ENCODE measurements around the gene GRHL1. TPM values are rescaled to one million over a fixed set of nuclear protein-coding genes. Genes with fewer than 3 reads are reported as not detected.

The GRHL1 gene
- polyA plus RNA-seq, 1 donor (not counting 4 experiments of a cell fraction or from before 2014, with no cell fraction given): 7.8 TPM

- H3K9ac ChIP-seq (ENCODE audit: control insufficient read depth, extremely low read depth, insufficient read depth, low read length): no peak overlapping the region
- TF ChIP-seq CTCF (optimal IDR thresholded peaks at IDR 0.05 in 1 of 3, IDR thresholded peaks at IDR 0.05 in 1 of 3, conservative IDR thresholded peaks at IDR 0.05 in 1 of 3; ENCODE audit: extremely low read depth in 1 of 3, insufficient read depth in 2 of 3, low read length in 3 of 3) (no peak), EZH2 (IDR thresholded peaks at IDR 0.05; ENCODE audit: low read length) (no peak)
- no peaks in the 10 kb centered on the region for H3K27me3 ChIP-seq (ENCODE audit: control insufficient read depth, extremely low read depth, insufficient read depth, low read length)
- DNase-seq (ENCODE audit: low read depth, low spot score) (no peak), FAIRE-seq (no peak)
- no peak overlapping the region for H2AFZ ChIP-seq (ENCODE audit: control insufficient read depth, low read length)
- H3K36me3 ChIP-seq (ENCODE audit: control insufficient read depth in 2 of 2, extremely low read depth in 1 of 2, insufficient read depth in 2 of 2, low read length in 2 of 2): no peaks in the 10 kb centered on the region
- H3K4me1 ChIP-seq (ENCODE audit: control insufficient read depth, extremely low read depth, insufficient read depth, low read length): peaks cover 34% of the 10 kb centered on the region
- dilution Hi-C loops (cut with MboI; ENCODE audit: extremely low pct_ligation_motif_present, low sequenced_read_pairs): loop anchor here (25.0 kb wide), 1 partner anchor 271 kb away; no protein-coding TSS in a partner anchor
- no peaks in the 10 kb centered on the region for H3K9me3 ChIP-seq (ENCODE audit: control insufficient read depth, low read depth, low read length)
- H3K4me2 ChIP-seq (ENCODE audit: control insufficient read depth, extremely low read depth, insufficient read depth, low read depth, low read length): no peak overlapping the region
- no peak overlapping the region for H3K27ac ChIP-seq (ENCODE audit: control insufficient read depth, insufficient read depth, low read length)
- no peaks in the 10 kb centered on the region for H4K20me1 ChIP-seq (ENCODE audit: control insufficient read depth, extremely low read depth, insufficient read depth, low read length)
- H3K9me1 ChIP-seq (ENCODE audit: control insufficient read depth, extremely low read depth, insufficient read depth, low read length): no peaks in the 10 kb centered on the region
- H3K4me3 ChIP-seq (ENCODE audit: control insufficient read depth in 2 of 3, extremely low read depth in 1 of 3, insufficient read depth in 2 of 3, low read depth in 1 of 3, low read length in 3 of 3): no peak overlapping the region
- H3K79me2 ChIP-seq (ENCODE audit: control insufficient read depth, insufficient read depth, low read length): no peaks in the 10 kb centered on the region
These were observed 81.9 kb downstream of the GRHL1 start for GRCh38 chr2:10033251-10034006.

- FAIRE-seq: no peak
- no peaks in the 10 kb centered on the region for H3K79me2 ChIP-seq (ENCODE audit: control insufficient read depth, insufficient read depth, low read length)
- dilution Hi-C loops (cut with MboI; ENCODE audit: extremely low pct_ligation_motif_present, low sequenced_read_pairs): loop anchor here (25.0 kb wide), 1 partner anchor 272 kb away; no protein-coding TSS in a partner anchor
- no peak overlapping the region for H3K4me2 ChIP-seq (ENCODE audit: control insufficient read depth, extremely low read depth, insufficient read depth, low read depth, low read length)
- no peak overlapping the region for H3K27ac ChIP-seq (ENCODE audit: control insufficient read depth, insufficient read depth, low read length)
- H3K36me3 ChIP-seq (ENCODE audit: control insufficient read depth in 2 of 2, extremely low read depth in 1 of 2, insufficient read depth in 2 of 2, low read length in 2 of 2): no peaks in the 10 kb centered on the region
- no peak overlapping the region for H3K9ac ChIP-seq (ENCODE audit: control insufficient read depth, extremely low read depth, insufficient read depth, low read length)
- no peak overlapping the region for H2AFZ ChIP-seq (ENCODE audit: control insufficient read depth, low read length)
- H3K4me3 ChIP-seq (ENCODE audit: control insufficient read depth in 2 of 3, extremely low read depth in 1 of 3, insufficient read depth in 2 of 3, low read depth in 1 of 3, low read length in 3 of 3): no peak overlapping the region
- no peak for TF ChIP-seq EZH2 (IDR thresholded peaks at IDR 0.05; ENCODE audit: low read length)
- TF ChIP-seq CTCF (optimal IDR thresholded peaks at IDR 0.05 in 1 of 3, IDR thresholded peaks at IDR 0.05 in 1 of 3, conservative IDR thresholded peaks at IDR 0.05 in 1 of 3; ENCODE audit: extremely low read depth in 1 of 3, insufficient read depth in 2 of 3, low read length in 3 of 3): no peak
- DNase-seq (ENCODE audit: low read depth, low spot score): no peak
- no peaks in the 10 kb centered on the region for H3K9me3 ChIP-seq (ENCODE audit: control insufficient read depth, low read depth, low read length)
- no peaks in the 10 kb centered on the region for H3K9me1 ChIP-seq (ENCODE audit: control insufficient read depth, extremely low read depth, insufficient read depth, low read length)
- no peaks in the 10 kb centered on the region for H4K20me1 ChIP-seq (ENCODE audit: control insufficient read depth, extremely low read depth, insufficient read depth, low read length)
- H3K4me1 ChIP-seq (ENCODE audit: control insufficient read depth, extremely low read depth, insufficient read depth, low read length): peaks cover 26% of the 10 kb centered on the region
- no peaks in the 10 kb centered on the region for H3K27me3 ChIP-seq (ENCODE audit: control insufficient read depth, extremely low read depth, insufficient read depth, low read length)
These were observed 83.0 kb downstream of the GRHL1 start for GRCh38 chr2:10034333-10035052.
